HepG2 (cell line): Measurements from ENCODE around the gene TFEB. TPM values are rescaled to one million over a fixed set of nuclear protein-coding genes. Genes with fewer than 3 reads are reported as not detected.
A peak's percentile ranks its signal among the peaks of the same experiment; 100 is the strongest.

Experiments
- DR1 ChIP-seq: sonication (generic); formaldehyde crosslinking; IDR thresholded peaks from 2 replicates; pipeline ENCODE4 v1.8.0; 2021; ENCODE audit warnings: mild to moderate bottlenecking, missing genetic modification reagents, inconsistent platforms
- FOSL1 ChIP-seq: sonication (generic); formaldehyde crosslinking; IDR thresholded peaks from 2 replicates; pipeline ENCODE4 v1.9.0; 2021; ENCODE audit warnings: missing genetic modification reagents, borderline replicate concordance
- GATAD2A ChIP-seq: IDR thresholded peaks from 2 replicates; pipeline ENCODE4 v1.6.1; 2016
- HNF4G ChIP-seq, 2 experiments: sonication (generic) in 1 of 2; formaldehyde crosslinking in 1 of 2; IDR thresholded peaks; 2 replicates each; pipeline versions ENCODE4 v1.4.0 to v1.6.1; 2011 to 2020; ENCODE audit warnings: borderline replicate concordance in 2 of 2, low read depth in 2 of 2, mild to moderate bottlenecking in 2 of 2, low read length in 1 of 2, missing genetic modification reagents in 1 of 2, moderate library complexity in 1 of 2
- MAF1 ChIP-seq: sonication (generic); formaldehyde crosslinking; IDR thresholded peaks from 2 replicates; pipeline ENCODE4 v1.5.0; 2020; ENCODE audit warnings: missing genetic modification reagents, borderline replicate concordance
- MIXL1 ChIP-seq: IDR thresholded peaks from 2 replicates; pipeline ENCODE4 v1.6.1; 2016
- NFKB2 ChIP-seq: sonication (generic); formaldehyde crosslinking; IDR thresholded peaks from 2 replicates; pipeline ENCODE4 v1.4.0; 2020; ENCODE audit warnings: missing genetic modification reagents, borderline replicate concordance
- PBX2 ChIP-seq: IDR thresholded peaks from 2 replicates; pipeline ENCODE4 v1.6.1; 2016; ENCODE audit warnings: control low read depth
- RCOR2 ChIP-seq: IDR thresholded peaks from 2 replicates; pipeline ENCODE4 v1.6.1; 2016; ENCODE audit warnings: missing biosample characterization, missing genetic modification reagents
- SAFB2 ChIP-seq: sonication (generic); formaldehyde crosslinking; IDR thresholded peaks from 2 replicates; pipeline ENCODE4 v1.5.1; 2020; ENCODE audit warnings: missing genetic modification reagents, low read depth, mild to moderate bottlenecking, borderline replicate concordance
- SIN3B ChIP-seq: fragments of 150-350 bp; IDR thresholded peaks from 2 replicates; pipeline ENCODE4 v1.6.1; 2014; ENCODE audit warnings: low read length
- SP5 ChIP-seq: IDR thresholded peaks from 2 replicates; pipeline ENCODE4 v1.6.1; 2016; ENCODE audit warnings: low read depth, borderline replicate concordance
- ZBTB7B ChIP-seq: sonication (generic); formaldehyde crosslinking; IDR thresholded peaks from 2 replicates; pipeline ENCODE4 v1.4.0; 2020; ENCODE audit warnings: missing genetic modification reagents
- ZFP36 ChIP-seq: fragments of 150-350 bp; IDR thresholded peaks from 2 replicates; pipeline ENCODE4 v1.6.1; 2018; ENCODE audit warnings: borderline replicate concordance, low read length, low read depth; ENCODE audit not compliant: partially characterized antibody
- ZNF260 ChIP-seq: sonication (generic); formaldehyde crosslinking; IDR thresholded peaks from 2 replicates; pipeline ENCODE4 v1.4.0; 2020; ENCODE audit warnings: missing genetic modification reagents, low read depth, mild to moderate bottlenecking, borderline replicate concordance
- ZNF337 ChIP-seq: sonication (generic); formaldehyde crosslinking; IDR thresholded peaks from 2 replicates; pipeline ENCODE4 v1.5.1; 2020; ENCODE audit warnings: missing genetic modification reagents, low read depth, mild to moderate bottlenecking, borderline replicate concordance
- ZNF367 ChIP-seq: sonication (generic); formaldehyde crosslinking; IDR thresholded peaks from 2 replicates; pipeline ENCODE4 v1.4.0; 2020; ENCODE audit warnings: missing genetic modification reagents, borderline replicate concordance
- ZNF484 ChIP-seq: sonication (generic); formaldehyde crosslinking; IDR thresholded peaks from 2 replicates; pipeline ENCODE4 v1.5.1; 2020; ENCODE audit warnings: mild to moderate bottlenecking, low read depth, missing genetic modification reagents, borderline replicate concordance
- ZNF496 ChIP-seq: sonication (generic); formaldehyde crosslinking; IDR thresholded peaks from 2 replicates; pipeline ENCODE4 v1.8.1; 2023; ENCODE audit warnings: mild to moderate bottlenecking, moderate library complexity, missing genetic modification reagents; ENCODE audit not compliant: insufficient replicate concordance
- ZNF513 ChIP-seq: sonication (generic); formaldehyde crosslinking; conservative IDR thresholded peaks from 2 replicates; pipeline ENCODE4 v1.5.0; 2020; ENCODE audit warnings: missing genetic modification reagents
- ZSCAN12 ChIP-seq: sonication (generic); formaldehyde crosslinking; IDR thresholded peaks from 2 replicates; pipeline ENCODE4 v1.9.0; 2021; ENCODE audit warnings: mild to moderate bottlenecking, missing genetic modification reagents
- polyA plus RNA-seq, 8 experiments: library from polyadenylated mRNA; depleted of rRNA in 3 of 8; stranded (reverse) in 7 of 8; unstranded in 1 of 8; fragments of >200 nt; fragmentation: Illumina TruSeq in 4 of 8; extraction: Trizol in 4 of 8; gene quantifications; 2 replicates each; pipeline versions ENCODE4 v1.2.1 to v1.2.3, GENCODE V29; 2011 to 2016; ENCODE audit warnings: low read depth in 4 of 8, missing spikeins in 1 of 8, mixed read lengths in 1 of 8; ENCODE audit not compliant: insufficient read depth in 1 of 8
- total RNA-seq, 5 experiments: library from RNA; depleted of rRNA; stranded (reverse); fragments of >200 nt; fragmentation: Illumina TruSeq; extraction: Trizol; gene quantifications; 2 replicates each; pipeline ENCODE4 v1.2.3, GENCODE V29; 2016; ENCODE audit warnings: low read depth in 1 of 5
- TF ChIP-seq, protein P1 (sequence below): sonication (generic); formaldehyde crosslinking; IDR thresholded peaks from 2 replicates; pipeline ENCODE4 v1.9.0; 2021; ENCODE audit warnings: missing genetic modification reagents, mild to moderate bottlenecking, borderline replicate concordance
- TF ChIP-seq, protein P2 (sequence below): IDR thresholded peaks from 2 replicates; pipeline ENCODE4 v1.6.1; 2016; ENCODE audit warnings: low read depth, control low read depth
- TF ChIP-seq, protein P3 (sequence below): sonication (generic); formaldehyde crosslinking; IDR thresholded peaks from 2 replicates; pipeline ENCODE4 v1.8.1; 2023; ENCODE audit warnings: missing genetic modification reagents, mild to moderate bottlenecking, borderline replicate concordance

The TFEB gene
- total and polyA plus RNA-seq, 2 of the 13 experiments (the other 11 are each of a cell fraction or from before 2014, with no cell fraction given) = 13.3 to 18.7 TPM

GRCh38 chr6:41734666-41735426, 562 bp downstream of the TFEB start (continued):
- TF ChIP-seq SAFB2 (CRISPR knock-in tag) = no peak
- no peak for TF ChIP-seq ZNF496 (CRISPR knock-in tag)
- TF ChIP-seq SIN3B = no peak
- TF ChIP-seq GATAD2A (CRISPR knock-in tag) = no peak
- TF ChIP-seq ZNF260 (CRISPR knock-in tag) = no peak
- TF ChIP-seq ZNF337 = no peak
- TF ChIP-seq DR1 (CRISPR knock-in tag) = 0 out of 2 replicates have a peak, but pooled peaks have one; percentile 31
- TF ChIP-seq, protein P1, sequence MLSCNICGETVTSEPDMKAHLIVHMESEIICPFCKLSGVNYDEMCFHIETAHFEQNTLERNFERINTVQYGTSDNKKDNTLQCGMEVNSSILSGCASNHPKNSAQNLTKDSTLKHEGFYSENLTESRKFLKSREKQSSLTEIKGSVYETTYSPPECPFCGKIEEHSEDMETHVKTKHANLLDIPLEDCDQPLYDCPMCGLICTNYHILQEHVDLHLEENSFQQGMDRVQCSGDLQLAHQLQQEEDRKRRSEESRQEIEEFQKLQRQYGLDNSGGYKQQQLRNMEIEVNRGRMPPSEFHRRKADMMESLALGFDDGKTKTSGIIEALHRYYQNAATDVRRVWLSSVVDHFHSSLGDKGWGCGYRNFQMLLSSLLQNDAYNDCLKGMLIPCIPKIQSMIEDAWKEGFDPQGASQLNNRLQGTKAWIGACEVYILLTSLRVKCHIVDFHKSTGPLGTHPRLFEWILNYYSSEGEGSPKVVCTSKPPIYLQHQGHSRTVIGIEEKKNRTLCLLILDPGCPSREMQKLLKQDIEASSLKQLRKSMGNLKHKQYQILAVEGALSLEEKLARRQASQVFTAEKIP (CRISPR knock-in tag) = no peak
- no peak for TF ChIP-seq HNF4G (IDR thresholded peaks at IDR 0.05; ENCODE audit: borderline replicate concordance, low read depth, low read length)
- TF ChIP-seq HNF4G (CRISPR knock-in tag; IDR thresholded peaks at IDR 0.05; ENCODE audit: borderline replicate concordance, low read depth) = 0 out of 2 replicates have a peak, but pooled peaks have one; percentile 2
- TF ChIP-seq FOSL1 (CRISPR knock-in tag) = no peak
- TF ChIP-seq NFKB2 (CRISPR knock-in tag) = peak; percentile 39; the same call in 1 of the 2 replicates
- TF ChIP-seq, protein P2, sequence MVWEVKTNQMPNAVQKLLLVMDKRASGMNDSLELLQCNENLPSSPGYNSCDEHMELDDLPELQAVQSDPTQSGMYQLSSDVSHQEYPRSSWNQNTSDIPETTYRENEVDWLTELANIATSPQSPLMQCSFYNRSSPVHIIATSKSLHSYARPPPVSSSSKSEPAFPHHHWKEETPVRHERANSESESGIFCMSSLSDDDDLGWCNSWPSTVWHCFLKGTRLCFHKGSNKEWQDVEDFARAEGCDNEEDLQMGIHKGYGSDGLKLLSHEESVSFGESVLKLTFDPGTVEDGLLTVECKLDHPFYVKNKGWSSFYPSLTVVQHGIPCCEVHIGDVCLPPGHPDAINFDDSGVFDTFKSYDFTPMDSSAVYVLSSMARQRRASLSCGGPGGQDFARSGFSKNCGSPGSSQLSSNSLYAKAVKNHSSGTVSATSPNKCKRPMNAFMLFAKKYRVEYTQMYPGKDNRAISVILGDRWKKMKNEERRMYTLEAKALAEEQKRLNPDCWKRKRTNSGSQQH (CRISPR knock-in tag) = no peak
- no peak for TF ChIP-seq SP5 (CRISPR knock-in tag)
- TF ChIP-seq ZNF513 (CRISPR knock-in tag) = no peak
- no peak for TF ChIP-seq ZFP36
- no peak for TF ChIP-seq ZBTB7B
- no peak for TF ChIP-seq MAF1 (CRISPR knock-in tag)
- TF ChIP-seq MIXL1 (CRISPR knock-in tag) = no peak
- no peak for TF ChIP-seq RCOR2 (CRISPR knock-in tag)
- TF ChIP-seq ZSCAN12 (CRISPR knock-in tag) = no peak
- TF ChIP-seq, protein P3, sequence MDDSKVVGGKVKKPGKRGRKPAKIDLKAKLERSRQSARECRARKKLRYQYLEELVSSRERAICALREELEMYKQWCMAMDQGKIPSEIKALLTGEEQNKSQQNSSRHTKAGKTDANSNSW (CRISPR knock-in tag) = no peak
- TF ChIP-seq ZNF484 (CRISPR knock-in tag) = no peak
- no peak for TF ChIP-seq PBX2 (CRISPR knock-in tag)
- no peak for TF ChIP-seq ZNF367 (CRISPR knock-in tag)
